DMS79 treated with DMSO at 0.1 percent for 48 hours (cell line): ENCODE measurements around the gene SYNGR3.

Experiments used
- DNase-seq: peaks from one replicate; lab custom pipeline; 2025; lab: John Stamatoyannopoulos, UW

Gene SYNGR3

GRCh38 chr16:1992704-1993317 is 3.0 kb downstream of the SYNGR3 start:
- DNase-seq: no peak

DNA sequence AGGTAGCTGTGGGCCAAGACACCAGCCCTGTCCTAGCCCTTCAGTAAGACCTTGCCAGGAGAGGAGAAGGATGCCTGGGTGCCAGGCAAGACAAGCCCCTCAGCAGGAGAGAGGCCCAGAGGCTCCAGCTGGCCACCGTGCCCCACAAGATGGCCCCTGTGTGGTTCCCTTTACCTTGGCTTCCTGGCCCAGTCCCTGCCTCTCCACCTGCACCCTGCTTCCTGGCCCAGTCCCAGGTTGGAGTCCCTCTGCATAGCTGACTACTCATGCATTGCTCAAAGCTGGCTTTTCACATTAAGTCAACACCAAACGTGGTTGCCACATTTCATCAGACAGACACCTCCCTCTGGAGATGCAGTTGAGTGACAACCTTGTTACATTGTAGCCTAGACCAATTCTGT is 4.0 kb downstream of the SYNGR3 start:
- no peak for DNase-seq

DNA sequence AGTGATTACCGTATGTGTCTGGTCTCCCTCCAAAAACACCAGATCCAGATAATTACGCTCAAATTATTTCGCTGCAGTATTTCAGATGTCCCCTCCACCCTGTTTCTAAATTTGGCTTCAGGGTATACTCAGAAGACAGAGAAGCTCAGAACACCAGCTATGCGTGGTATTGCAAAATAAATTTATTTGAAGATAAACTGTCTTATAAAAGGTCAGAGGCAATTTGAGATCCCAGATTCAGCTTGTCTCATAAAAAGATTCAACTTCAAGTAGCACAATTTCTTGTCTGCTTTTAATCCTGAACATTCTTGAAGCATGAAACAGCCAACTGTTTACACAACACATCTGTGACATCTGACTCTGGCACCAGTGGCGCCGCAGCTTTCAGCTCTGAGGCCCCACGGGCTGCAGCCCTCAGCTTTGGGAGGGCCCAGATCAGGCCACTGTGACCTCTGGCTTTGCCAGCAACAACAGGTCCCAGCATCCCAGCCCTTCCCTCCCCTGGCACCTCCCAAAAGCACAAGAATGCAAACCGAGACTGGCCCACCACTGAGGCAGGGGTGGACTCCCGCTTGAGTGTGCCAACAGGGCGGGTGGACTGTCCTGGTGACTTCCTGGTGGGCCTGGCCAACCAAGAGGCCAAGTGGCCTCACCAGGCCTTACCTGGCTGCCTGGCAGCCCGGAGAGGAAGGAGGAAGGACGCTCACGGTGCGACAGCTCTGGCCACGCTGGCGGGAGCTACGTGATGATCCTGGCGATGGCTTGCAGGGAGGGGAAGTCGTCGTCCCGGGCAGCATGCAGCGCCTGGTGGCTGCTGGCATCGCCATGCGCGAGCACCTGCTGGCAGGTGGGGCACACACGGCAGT is 8.0 kb downstream of the SYNGR3 start:
- DNase-seq: no peak

DNA sequence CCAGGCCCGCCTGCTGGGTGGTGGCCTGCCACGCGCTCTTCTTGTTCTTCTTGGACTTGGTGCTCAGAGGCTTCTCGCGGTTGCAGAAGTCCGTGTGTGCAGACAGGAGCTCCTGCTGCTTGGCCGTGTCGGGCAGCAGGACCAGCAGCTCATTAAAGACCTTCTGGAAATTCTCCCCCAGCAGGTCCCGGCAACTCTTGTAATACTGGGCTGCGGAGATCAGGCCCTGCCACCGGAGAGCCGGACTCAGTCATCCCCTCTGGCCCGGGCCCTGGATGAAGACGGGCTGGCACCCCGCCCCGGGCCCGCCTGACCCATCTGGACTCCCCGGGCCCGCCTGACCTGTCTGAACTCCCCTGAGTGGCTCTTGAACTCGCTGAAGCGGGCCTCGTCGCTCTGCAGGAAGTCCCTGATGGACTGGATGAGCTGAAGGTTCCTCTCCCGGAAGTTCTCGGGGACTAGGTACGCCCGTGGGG is 8.6 kb downstream of the SYNGR3 start:
- DNase-seq: no peak

DNA sequence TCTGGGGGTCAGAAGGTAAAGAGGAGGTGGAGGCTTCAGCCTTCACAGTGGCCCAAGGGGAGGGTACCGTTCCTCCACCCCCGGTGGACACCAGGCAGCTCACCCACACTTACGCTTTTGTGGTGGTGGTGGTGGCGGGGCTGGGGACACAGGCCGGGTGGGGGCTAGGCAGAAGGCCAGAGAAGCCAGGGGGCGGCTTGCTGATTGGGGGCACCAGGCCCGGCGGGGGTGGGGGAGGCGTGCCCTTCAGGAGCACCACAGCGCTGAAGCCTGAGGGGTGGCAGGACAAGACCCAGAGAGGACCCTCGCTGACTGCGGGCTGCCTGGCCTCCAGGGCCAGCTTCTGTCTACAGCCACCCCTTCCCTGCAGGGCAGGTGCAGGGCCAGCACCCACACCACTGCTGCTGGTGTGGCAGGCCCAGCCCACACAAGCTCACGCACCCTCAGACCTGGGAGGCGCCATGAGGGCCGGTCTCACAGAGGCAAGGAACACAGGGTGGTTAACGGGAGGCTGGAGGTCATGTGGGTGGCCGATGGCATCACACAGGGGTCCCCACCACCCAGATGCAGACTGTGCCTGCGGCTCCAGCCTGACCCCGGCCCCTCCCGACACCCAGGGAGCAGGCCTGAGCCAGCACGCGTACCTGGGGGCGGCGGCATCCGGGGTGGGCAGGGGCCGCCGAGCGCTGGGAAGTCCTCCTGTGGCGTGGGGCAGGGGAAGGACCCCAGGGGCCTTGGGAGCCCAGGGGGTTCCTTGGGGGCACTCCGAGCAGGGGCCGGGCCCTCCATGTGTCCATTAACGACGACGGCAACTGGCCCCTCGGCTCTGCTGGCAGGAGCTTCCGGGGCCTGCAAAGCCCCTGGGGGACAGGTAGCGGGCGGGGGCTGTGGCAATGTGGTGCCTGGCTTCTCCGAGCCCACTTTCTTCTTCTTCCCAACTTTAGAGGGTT is 9.4 kb downstream of the SYNGR3 start:
- no peak for DNase-seq

GRCh38 chr16:1999866-2000514 is 10.2 kb downstream of the SYNGR3 start:
- DNase-seq: no peak

DNA sequence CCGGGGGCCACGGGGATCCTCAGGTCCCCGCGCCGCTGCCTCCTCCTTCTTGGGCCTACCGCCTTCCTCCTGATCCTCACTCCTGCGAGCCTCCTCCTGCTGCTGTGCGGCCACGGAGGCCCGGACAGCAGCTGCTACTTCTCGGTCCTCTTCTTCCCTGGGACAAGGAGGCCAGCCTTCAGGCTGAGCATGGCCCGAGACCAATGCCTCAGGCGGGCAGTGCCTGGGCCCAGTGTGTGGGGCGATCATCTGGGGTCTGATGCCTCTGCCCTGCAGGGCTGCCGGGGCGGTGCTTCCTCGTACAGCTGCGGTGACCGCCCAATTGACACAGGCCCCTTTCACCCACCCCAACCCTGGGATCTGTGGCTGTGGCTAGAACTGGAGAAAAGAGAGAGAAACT is 11.3 kb downstream of the SYNGR3 start:
- DNase-seq: no peak

GRCh38 chr16:2001456-2002355 is 11.9 kb downstream of the SYNGR3 start:
- DNase-seq: no peak

DNA sequence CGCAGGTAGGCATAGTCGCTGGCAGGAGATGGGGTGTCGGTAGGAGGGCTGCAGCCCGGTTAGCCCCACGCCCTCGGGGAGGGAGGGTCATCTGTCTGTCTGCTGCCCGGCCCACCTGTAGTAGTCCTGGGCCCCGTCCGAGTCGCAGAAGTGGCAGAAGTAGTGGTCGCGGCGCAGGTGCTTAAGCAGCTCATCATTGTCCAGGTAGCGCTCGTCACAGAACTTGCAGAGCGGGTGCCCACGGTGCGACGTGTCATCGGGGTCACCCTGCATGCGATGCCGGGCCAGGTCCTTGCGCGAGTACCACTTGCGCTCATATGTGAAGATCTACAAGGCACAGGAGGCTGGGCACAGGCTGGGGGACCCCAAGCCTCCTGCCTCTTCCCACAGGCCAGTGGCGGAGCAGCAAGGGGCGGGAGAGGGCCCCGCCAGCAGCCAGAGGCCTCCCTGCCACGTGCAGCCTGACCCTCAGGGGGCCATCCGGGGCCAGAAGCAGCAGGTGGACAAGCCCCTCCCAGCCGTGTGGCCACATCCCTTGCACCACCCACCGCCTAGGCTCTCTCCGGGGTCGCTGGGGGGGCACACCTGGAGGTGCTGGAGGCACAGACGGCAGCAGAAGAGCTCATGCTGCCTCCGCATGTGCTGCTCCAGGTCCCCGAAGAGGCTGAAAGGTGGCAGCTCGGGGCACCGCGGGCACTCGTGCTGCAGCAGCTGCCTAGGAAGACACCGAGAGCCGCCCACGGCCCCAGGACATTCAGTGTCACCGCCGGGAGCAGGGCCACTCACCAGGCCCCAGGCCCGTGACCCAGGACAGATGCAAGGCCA is 12.8 kb downstream of the SYNGR3 start:
- no peak for DNase-seq

DNA sequence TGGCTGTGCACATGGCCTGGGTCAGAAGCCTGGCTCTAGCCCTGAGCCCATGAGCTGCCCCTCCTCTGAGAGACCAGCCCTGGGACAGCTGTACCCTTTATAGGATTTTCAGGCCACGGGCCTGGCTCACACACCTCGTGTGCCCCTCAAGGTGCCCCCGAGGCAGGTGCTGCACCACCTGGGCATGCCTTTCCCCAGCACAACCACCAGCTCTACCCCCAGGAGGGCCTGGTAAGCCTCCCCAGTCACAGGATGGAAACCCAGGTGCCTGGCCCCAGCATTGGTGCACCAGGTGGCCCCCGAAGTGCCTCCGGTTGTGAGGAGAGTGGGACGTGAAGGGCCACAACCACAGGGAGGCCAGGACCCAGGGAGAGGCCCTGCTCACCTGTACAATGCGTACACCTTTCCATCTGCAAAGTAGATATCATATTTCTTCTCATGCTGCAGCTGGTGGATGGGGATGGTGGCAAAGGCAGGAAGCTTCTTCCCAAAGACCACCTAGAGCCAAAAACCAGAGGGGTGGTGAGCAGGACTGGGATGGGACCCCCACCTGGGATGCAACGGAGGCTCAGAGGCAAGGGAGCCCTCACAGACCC is 13.6 kb downstream of the SYNGR3 start:
- no peak for DNase-seq

GRCh38 chr16:2003827-2004641 is 14.3 kb downstream of the SYNGR3 start:
- DNase-seq: peak; percentile 13

- no peak for DNase-seq
These were observed 15.2 kb downstream of the SYNGR3 start for GRCh38 chr16:2004795-2005517.

DNA sequence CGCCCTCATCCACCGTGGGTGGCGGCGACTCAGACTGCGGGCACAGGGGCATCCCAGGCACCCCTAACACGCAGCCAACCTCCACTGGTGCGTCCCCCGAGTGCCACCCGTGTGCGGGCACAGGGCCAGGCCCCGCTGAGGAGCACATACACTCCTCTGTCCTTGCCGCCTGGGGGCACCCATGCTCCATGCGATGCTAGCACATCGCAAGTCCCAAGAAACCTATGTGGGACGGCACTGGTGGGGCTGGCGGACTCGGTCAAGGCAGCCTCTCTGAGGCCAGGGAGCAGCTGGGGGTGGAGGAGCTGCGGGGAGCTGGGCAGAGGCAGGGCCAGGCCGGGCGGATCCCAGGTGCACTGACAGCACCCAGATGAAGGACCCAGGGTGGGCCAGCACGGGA is 15.9 kb downstream of the SYNGR3 start:
- peak; percentile 29 for DNase-seq

- DNase-seq: no peak
These were observed 16.5 kb downstream of the SYNGR3 start for GRCh38 chr16:2006317-2006716.

DNA sequence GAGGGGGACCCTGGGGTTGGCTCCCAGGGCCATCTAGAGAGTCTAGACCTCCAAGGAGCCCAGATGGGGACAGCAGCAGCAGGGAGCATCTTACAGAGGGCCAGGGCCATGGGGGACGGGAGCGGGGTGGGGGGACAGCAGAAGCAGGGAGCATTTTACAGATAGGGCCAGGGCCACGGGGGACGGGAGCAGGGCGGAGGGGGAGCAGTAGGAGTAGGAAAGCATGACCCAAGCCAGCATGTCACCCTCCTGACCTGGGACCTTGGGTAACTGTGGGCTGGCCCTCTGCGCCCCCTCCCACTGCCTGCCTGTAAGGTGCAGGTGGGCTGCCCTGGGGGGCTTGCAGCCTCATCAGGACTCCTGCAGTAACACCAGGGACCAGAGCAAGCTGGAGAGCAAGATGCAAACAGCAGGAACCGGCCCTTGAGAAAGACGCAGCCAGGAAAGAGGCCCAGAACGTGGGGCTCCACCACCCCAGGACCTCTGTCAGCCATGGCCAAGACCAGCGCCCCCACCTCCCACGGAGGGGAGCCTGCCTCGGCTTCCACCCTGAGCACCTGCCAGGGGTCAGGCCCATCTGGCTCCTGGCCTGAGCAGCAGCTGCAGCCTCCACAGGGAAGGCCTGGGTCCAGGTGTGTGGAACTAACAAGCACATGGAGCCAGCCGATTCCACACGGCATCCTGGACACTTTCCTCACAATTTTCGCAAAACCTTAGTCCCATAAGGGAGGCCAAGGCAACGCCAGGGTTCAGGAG is 17.5 kb downstream of the SYNGR3 start:
- no peak for DNase-seq

- no peak for DNase-seq
These were observed 18.3 kb downstream of the SYNGR3 start for GRCh38 chr16:2008009-2008526.

DNA sequence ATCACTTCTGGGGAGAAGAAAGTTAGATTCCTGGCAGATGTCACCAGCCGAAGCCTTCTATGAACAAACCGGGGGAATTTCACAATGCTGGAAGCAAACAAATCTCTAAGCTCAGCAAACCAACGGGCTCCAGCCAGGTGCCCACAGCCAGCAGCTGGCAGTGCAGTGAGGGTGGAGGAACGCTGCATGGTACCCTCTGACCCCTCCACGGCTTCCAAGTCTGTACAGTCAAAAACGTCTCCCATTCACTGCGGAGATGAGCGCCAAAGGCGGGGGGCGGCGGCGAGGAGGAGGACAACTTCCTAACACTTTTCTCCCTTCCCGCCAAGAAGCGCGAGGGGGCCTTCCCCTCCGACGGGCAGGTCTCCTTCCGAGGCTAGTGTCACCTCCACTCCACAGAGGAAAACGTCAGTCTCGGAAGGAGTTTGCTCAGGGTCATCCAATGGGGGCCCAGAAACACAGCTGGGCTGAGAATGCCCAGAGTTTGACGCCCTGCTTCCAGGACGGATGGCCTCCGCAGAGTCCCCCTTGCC is 18.9 kb downstream of the SYNGR3 start:
- DNase-seq: no peak
